Liver (tissue), 9 donors: Measurements from ENCODE around the gene TAGLN. TPM values are rescaled to one million over a fixed set of nuclear protein-coding genes. Genes with fewer than 3 reads are reported as not detected.

Source experiments
- DNase-seq: peaks from one replicate; pipeline ENCODE4 v3.0.0-alpha.2; 2017; ENCODE audit warnings: low spot score
- H3K27ac ChIP-seq, 2 donors: one replicate each; pipeline ENCODE4 v1.7.0; 2013; ENCODE audit warnings: inconsistent platforms in 2 of 2, low read length in 2 of 2, control low read depth in 1 of 2, low read depth in 1 of 2, mild to moderate bottlenecking in 1 of 2
- H3K27me3 ChIP-seq, 4 donors: one replicate each; pipeline versions ENCODE4 v1.6.1 to v1.7.0; 2013; ENCODE audit warnings: low read length in 3 of 4, inconsistent platforms in 1 of 4, mild to moderate bottlenecking in 1 of 4, moderate library complexity in 1 of 4; ENCODE audit not compliant: control insufficient read depth in 4 of 4, insufficient read depth in 4 of 4
- H3K36me3 ChIP-seq, 4 donors: one replicate each; pipeline versions ENCODE4 v1.6.1 to v1.7.0; 2013; ENCODE audit warnings: low read length in 3 of 4, mild to moderate bottlenecking in 3 of 4, low read depth in 1 of 4, moderate library complexity in 1 of 4; ENCODE audit not compliant: control insufficient read depth in 4 of 4, insufficient read depth in 3 of 4
- H3K4me1 ChIP-seq, 4 donors: one replicate each; pipeline versions ENCODE4 v1.6.1 to v1.7.0; 2013; ENCODE audit warnings: low read length in 3 of 4, mild to moderate bottlenecking in 3 of 4, moderate library complexity in 1 of 4; ENCODE audit not compliant: control insufficient read depth in 4 of 4, insufficient read depth in 4 of 4
- H3K4me3 ChIP-seq, 3 donors: one replicate each; pipeline versions ENCODE4 v1.6.1 to v1.7.0; 2013; ENCODE audit warnings: low read length in 3 of 3, control low read depth in 1 of 3, low read depth in 1 of 3, mild to moderate bottlenecking in 1 of 3
- H3K9ac ChIP-seq, 2 donors: one replicate each; pipeline ENCODE4 v1.7.0; 2013; ENCODE audit warnings: low read length in 2 of 2, mild to moderate bottlenecking in 2 of 2, moderate library complexity in 2 of 2, control low read depth in 1 of 2, low read depth in 1 of 2
- H3K9me3 ChIP-seq, 4 donors: one replicate each; pipeline versions ENCODE4 v1.6.1 to v1.7.0; 2013; ENCODE audit warnings: low read length in 3 of 4; ENCODE audit not compliant: control insufficient read depth in 4 of 4
- EGR1 ChIP-seq, 2 donors: IDR thresholded peaks; 2 replicates each; pipeline ENCODE4 v1.6.1; 2016 to 2018; ENCODE audit warnings: antibody characterized with exemption in 2 of 2, low read depth in 2 of 2
- FOXA1 ChIP-seq: IDR thresholded peaks from 2 replicates; pipeline ENCODE4 v1.6.1; 2016; ENCODE audit warnings: antibody characterized with exemption
- FOXA2 ChIP-seq: IDR thresholded peaks from 2 replicates; pipeline ENCODE4 v1.6.1; 2016; ENCODE audit warnings: antibody characterized with exemption
- HNF4G ChIP-seq: IDR thresholded peaks from 2 replicates; pipeline ENCODE4 v1.6.1; 2016; ENCODE audit warnings: antibody characterized with exemption
- JUND ChIP-seq, 2 donors: IDR thresholded peaks; 2 replicates each; pipeline ENCODE4 v1.6.1; 2016; ENCODE audit warnings: antibody characterized with exemption in 2 of 2
- RAD21 ChIP-seq, 2 donors: IDR thresholded peaks; 2 replicates each; pipeline ENCODE4 v1.6.1; 2016; ENCODE audit warnings: antibody characterized with exemption in 2 of 2, mild to moderate bottlenecking in 2 of 2
- REST ChIP-seq: IDR thresholded peaks from 2 replicates; pipeline ENCODE4 v1.6.1; 2016; ENCODE audit warnings: antibody characterized with exemption, mild to moderate bottlenecking
- RXRA ChIP-seq, 2 donors: IDR thresholded peaks; 2 replicates each; pipeline ENCODE4 v1.6.1; 2017 to 2018; ENCODE audit warnings: antibody characterized with exemption in 2 of 2, mild to moderate bottlenecking in 1 of 2
- WGBS: extraction: QIAGEN DNeasy Blood & Tissue Kit; methylation state at CpG from one replicate; pipeline ENCODE4 v1.1.7; 2013; 5-methylcytosine and 5-hydroxymethylcytosine counted together
- polyA plus RNA-seq, 2 donors: library from polyadenylated mRNA; stranded (reverse) in 1 of 2; unstranded in 1 of 2; fragments of 200-250 nt in 1 of 2; fragments of >200 nt in 1 of 2; fragmentation: Nextera tagmentation in 1 of 2; extraction: Ambion mirVana in 1 of 2; gene quantifications; one replicate each; pipeline versions ENCODE4 v1.2.1 to v1.2.3, GENCODE V29; 2013 to 2015
- total RNA-seq, 2 donors: library from RNA; depleted of rRNA; stranded (reverse); fragments of >200 nt; gene quantifications; one replicate each; pipeline ENCODE4 v1.2.3, GENCODE V29; 2014
- TF ChIP-seq, protein P1 (sequence below): IDR thresholded peaks from 2 replicates; pipeline ENCODE4 v1.6.1; 2016; ENCODE audit warnings: antibody characterized with exemption
- TF ChIP-seq, protein P2 (sequence below): fragments of 150-350 bp; IDR thresholded peaks from 2 replicates; pipeline ENCODE4 v1.5.1; 2017; ENCODE audit warnings: improper control_type of control experiment, low read depth, low read length; ENCODE audit not compliant: missing input control
- TF ChIP-seq, protein P3 (sequence below): IDR thresholded peaks from 2 replicates; pipeline ENCODE4 v1.6.1; 2016; ENCODE audit warnings: antibody characterized with exemption
- donor health status: healthy.
- donor health status: healthy.
- donor health status: healthy.
- donor health status: healthy.
- donor health status: healthy.

TAGLN gene
- total and polyA plus RNA-seq, 4 donors: 7.4 to 309 (median 96.2) TPM

DNA sequence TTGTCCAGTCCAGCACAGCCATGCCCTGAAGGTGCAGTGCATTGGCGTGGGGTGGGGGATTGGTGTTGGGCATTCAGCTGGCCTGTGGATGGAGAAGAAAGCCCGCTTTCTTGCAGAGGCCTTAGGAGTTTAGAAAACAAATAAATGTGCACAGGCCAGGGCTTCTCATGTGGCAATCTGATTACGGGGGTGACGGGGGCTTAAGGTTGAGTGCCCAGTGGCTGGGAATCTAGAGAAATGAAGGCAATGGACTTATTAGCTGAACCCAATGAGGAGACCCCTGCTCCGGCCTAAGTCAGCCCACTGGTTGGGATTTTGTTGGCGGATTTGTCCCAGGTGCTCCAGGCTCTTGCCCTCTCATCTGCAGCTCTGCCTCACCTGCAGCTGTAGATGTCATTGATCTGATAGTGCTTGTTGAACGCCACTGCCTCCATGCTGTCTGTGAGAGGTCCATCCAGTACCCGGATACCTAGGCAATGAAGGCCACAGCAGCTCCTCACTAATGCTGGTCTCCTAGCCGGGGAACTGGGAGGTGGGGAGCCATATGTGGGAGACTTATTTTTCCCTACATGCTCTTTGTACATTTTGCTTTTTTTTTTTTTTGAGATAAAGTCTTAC, 26.5 kb downstream of the TAGLN start:
- Histone ChIP-seq H3K4me1 (peaks cover 0 to 11% (median 3%) of the 10 kb centered on the region in 4 donors), H3K4me3 (no peak overlapping the region), H3K27me3 (no peaks in the 10 kb centered on the region), H3K9ac (no peak overlapping the region), H3K36me3 (peaks cover 12 to 53% (median 36%) of the 10 kb centered on the region in 4 donors), H3K27ac (no peak overlapping the region), H3K9me3 (no peaks in the 10 kb centered on the region)
- DNase-seq: no peak
- 95% methylated on average over 9 of the region's 9 CpGs for WGBS
- TF ChIP-seq JUND (IDR thresholded peaks at IDR 0.05) (no peak), FOXA1 (no peak), REST (no peak), EGR1 (IDR thresholded peaks at IDR 0.05; ENCODE audit: low read depth in 2 of 2) (no peak), FOXA2 (no peak)
- TF ChIP-seq, protein P1, sequence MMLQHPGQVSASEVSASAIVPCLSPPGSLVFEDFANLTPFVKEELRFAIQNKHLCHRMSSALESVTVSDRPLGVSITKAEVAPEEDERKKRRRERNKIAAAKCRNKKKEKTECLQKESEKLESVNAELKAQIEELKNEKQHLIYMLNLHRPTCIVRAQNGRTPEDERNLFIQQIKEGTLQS: no peak

- no peak overlapping the region for H3K27ac ChIP-seq
- no peaks in the 10 kb centered on the region for H3K9me3 ChIP-seq
- no peak overlapping the region for H3K4me3 ChIP-seq
- no peak for DNase-seq
- peaks cover 1 to 17% (median 13%) of the 10 kb centered on the region in 4 donors for H3K4me1 ChIP-seq
- no peak overlapping the region for H3K9ac ChIP-seq
- TF ChIP-seq, protein P2, sequence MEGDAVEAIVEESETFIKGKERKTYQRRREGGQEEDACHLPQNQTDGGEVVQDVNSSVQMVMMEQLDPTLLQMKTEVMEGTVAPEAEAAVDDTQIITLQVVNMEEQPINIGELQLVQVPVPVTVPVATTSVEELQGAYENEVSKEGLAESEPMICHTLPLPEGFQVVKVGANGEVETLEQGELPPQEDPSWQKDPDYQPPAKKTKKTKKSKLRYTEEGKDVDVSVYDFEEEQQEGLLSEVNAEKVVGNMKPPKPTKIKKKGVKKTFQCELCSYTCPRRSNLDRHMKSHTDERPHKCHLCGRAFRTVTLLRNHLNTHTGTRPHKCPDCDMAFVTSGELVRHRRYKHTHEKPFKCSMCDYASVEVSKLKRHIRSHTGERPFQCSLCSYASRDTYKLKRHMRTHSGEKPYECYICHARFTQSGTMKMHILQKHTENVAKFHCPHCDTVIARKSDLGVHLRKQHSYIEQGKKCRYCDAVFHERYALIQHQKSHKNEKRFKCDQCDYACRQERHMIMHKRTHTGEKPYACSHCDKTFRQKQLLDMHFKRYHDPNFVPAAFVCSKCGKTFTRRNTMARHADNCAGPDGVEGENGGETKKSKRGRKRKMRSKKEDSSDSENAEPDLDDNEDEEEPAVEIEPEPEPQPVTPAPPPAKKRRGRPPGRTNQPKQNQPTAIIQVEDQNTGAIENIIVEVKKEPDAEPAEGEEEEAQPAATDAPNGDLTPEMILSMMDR: peak; percentile 87
- TF ChIP-seq RAD21 (IDR thresholded peaks at IDR 0.05): peak; percentile 87 to 91
- TF ChIP-seq FOXA2: no peak
- 68% methylated on average over 19 of the region's 19 CpGs for WGBS
- no peaks in the 10 kb centered on the region for H3K27me3 ChIP-seq
- H3K36me3 ChIP-seq: peaks cover 12 to 47% (median 29%) of the 10 kb centered on the region in 4 donors
Observed at GRCh38 chr11:117226388-117227385, 27.5 kb downstream of the TAGLN start.

DNA sequence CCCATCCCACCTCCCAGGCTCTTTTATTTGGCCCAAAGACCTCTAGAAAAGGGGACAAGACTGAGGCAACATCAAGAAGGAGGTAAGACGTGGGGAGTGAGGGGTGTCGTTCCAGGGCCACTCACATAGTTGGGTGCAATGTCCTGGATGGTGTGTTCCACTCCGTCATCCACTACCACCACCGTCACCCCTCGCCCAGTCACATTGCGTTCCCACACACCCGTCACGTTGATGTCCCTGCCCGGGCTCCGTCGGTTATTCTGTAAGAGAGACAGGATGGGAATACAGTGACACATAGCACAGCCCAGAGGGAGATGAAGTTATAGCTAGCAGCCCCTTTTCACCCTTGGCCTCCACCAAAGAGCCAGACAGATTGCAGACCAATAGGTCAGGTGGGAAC, 28.9 kb downstream of the TAGLN start:
- H3K27me3 ChIP-seq: no peaks in the 10 kb centered on the region
- H3K9me3 ChIP-seq: no peaks in the 10 kb centered on the region
- no peak overlapping the region for H3K9ac ChIP-seq
- no peak for DNase-seq
- no peak overlapping the region for H3K4me3 ChIP-seq
- WGBS: 95% methylated on average over 11 of the region's 11 CpGs
- peaks cover 2 to 20% (median 15%) of the 10 kb centered on the region in 4 donors for H3K4me1 ChIP-seq
- H3K27ac ChIP-seq: no peak overlapping the region
- H3K36me3 ChIP-seq: peaks cover 12 to 39% (median 21%) of the 10 kb centered on the region in 4 donors
- TF ChIP-seq HNF4G (no peak), EGR1 (IDR thresholded peaks at IDR 0.05; ENCODE audit: low read depth in 2 of 2) (no peak), JUND (IDR thresholded peaks at IDR 0.05) (no peak), RXRA (IDR thresholded peaks at IDR 0.05) (no peak), FOXA1 (no peak)
- TF ChIP-seq, protein P2: no peak
- TF ChIP-seq, protein P3, sequence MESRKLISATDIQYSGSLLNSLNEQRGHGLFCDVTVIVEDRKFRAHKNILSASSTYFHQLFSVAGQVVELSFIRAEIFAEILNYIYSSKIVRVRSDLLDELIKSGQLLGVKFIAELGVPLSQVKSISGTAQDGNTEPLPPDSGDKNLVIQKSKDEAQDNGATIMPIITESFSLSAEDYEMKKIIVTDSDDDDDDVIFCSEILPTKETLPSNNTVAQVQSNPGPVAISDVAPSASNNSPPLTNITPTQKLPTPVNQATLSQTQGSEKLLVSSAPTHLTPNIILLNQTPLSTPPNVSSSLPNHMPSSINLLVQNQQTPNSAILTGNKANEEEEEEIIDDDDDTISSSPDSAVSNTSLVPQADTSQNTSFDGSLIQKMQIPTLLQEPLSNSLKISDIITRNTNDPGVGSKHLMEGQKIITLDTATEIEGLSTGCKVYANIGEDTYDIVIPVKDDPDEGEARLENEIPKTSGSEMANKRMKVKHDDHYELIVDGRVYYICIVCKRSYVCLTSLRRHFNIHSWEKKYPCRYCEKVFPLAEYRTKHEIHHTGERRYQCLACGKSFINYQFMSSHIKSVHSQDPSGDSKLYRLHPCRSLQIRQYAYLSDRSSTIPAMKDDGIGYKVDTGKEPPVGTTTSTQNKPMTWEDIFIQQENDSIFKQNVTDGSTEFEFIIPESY: no peak
